Heart left ventricle (tissue), 16 donors: ENCODE results near the gene TM4SF1. TPM values are rescaled to one million over a fixed set of nuclear protein-coding genes. Genes with fewer than 3 reads are reported as not detected.
A peak's percentile ranks its signal among the peaks of the same experiment; 100 is the strongest.

ENCODE experiments used
- ATAC-seq, 4 donors: fragments of 200-7000 bp; cut with Tn5 transposase; one replicate each; pipeline ENCODE4 v1.9.1; 2020 to 2022; ENCODE audit warnings: moderate library complexity in 4 of 4, mild to moderate bottlenecking in 3 of 4, moderate number of reproducible peaks in 1 of 4
- DNase-seq, 5 donors: peaks; one replicate each; pipeline ENCODE4 v3.0.0-alpha.2; 2020
- H3K27ac ChIP-seq, 12 donors: fragments of 200-600 bp; sonication (generic) in 4 of 12; one replicate each; pipeline versions ENCODE4 v1.5.0 to v1.8.0; 2016 to 2022; ENCODE audit warnings: mild to moderate bottlenecking in 2 of 12
- H3K27me3 ChIP-seq, 9 donors: fragments of 200-600 bp; sonication (generic) in 2 of 9; one replicate each; pipeline versions ENCODE4 v1.5.1 to v1.8.0; 2016 to 2022; ENCODE audit warnings: mild to moderate bottlenecking in 3 of 9
- H3K36me3 ChIP-seq, 9 donors: fragments of 200-600 bp; sonication (generic) in 2 of 9; one replicate each; pipeline versions ENCODE4 v1.5.0 to v1.8.0; 2018 to 2022; ENCODE audit warnings: mild to moderate bottlenecking in 2 of 9
- H3K4me1 ChIP-seq, 12 donors: fragments of 200-600 bp; sonication (generic) in 4 of 12; one replicate each; pipeline versions ENCODE4 v1.5.0 to v1.8.0; 2016 to 2022; ENCODE audit warnings: mild to moderate bottlenecking in 3 of 12
- H3K4me3 ChIP-seq, 12 donors: fragments of 200-600 bp; sonication (generic) in 4 of 12; one replicate each; pipeline versions ENCODE4 v1.5.0 to v1.8.0; 2017 to 2022; ENCODE audit warnings: mild to moderate bottlenecking in 9 of 12, moderate library complexity in 4 of 12
- H3K9me3 ChIP-seq, 12 donors: fragments of 200-600 bp; sonication (generic) in 4 of 12; one replicate each; pipeline versions ENCODE4 v1.5.0 to v1.8.0; 2016 to 2022; ENCODE audit warnings: mild to moderate bottlenecking in 1 of 12
- POLR2A ChIP-seq, 2 donors: fragments of 450-650 bp; IDR thresholded peaks; one replicate each; pipeline ENCODE4 v1.6.1; 2017; ENCODE audit warnings: antibody characterized with exemption in 2 of 2, mild to moderate bottlenecking in 2 of 2, moderate library complexity in 2 of 2
- WGBS, 4 donors: extraction: QIAGEN DNeasy Blood & Tissue Kit in 2 of 4; methylation state at CpG; one replicate each; pipeline versions ENCODE4 v1.1.5 to v1.1.7; 2013 to 2018; 5-methylcytosine and 5-hydroxymethylcytosine counted together
- intact Hi-C, 10 donors: fragments of 100-400 bp; cut with DNase I; formaldehyde crosslinking; loops; one replicate each; pipeline versions ENCODE4 v1.11.1 to v1.14.2; 2022
- polyA plus RNA-seq, 2 donors: library from polyadenylated mRNA; stranded (reverse); fragments of 200-250 nt; gene quantifications; one replicate each; pipeline ENCODE4 v1.2.3, GENCODE V29; 2013
- total RNA-seq, 9 donors: library from RNA; depleted of rRNA in 2 of 9; stranded (reverse); fragments of >200 nt in 2 of 9; fragmentation: NEBNext Ultra II Directional in 3 of 9; extraction: Animal tissue kit (Norgen Biotek cat#: 25700) in 3 of 9; gene quantifications; one replicate each; pipeline versions ENCODE4 v1.1.0 to v1.2.4, GENCODE V29; 2016 to 2023
- TF ChIP-seq, protein P1 (sequence below), 12 donors: fragments of 200-600 bp; sonication (generic) in 4 of 12; IDR thresholded peaks; one replicate each; pipeline versions ENCODE4 v1.5.0 to v1.8.0; 2018 to 2022; ENCODE audit warnings: antibody characterized with exemption in 12 of 12, mild to moderate bottlenecking in 5 of 12
- donor health status: ischemic (EF 13 %, LVEDD 7.1; RV severe dilation, severe dysfunction).
- donor health status: healthy with polysubstance abuse.
- donor health status: DM: no; HTN: yes; CAD: no.
- donor health status: DM: no; HTN: no; CAD: no.
- donor health status: ischemic (EF 25% LVEDD 6.9; RV normal size, moderate dysfunction).
- donor health status: ischemic (EF 25% LVEDD 5.7; RV mildly dilated, moderate dysfunction).
- donor health status: healthy.
- donor health status: DM: yes; HTN: yes; CAD: no.
- donor health status: ischemic (EF 35%, LVEDD 5.7; RV mildly dilated, moderate dysfunction).
- donor health status: nonischemic (EF 11% LVEDD 7.7; RV severe dilation, severe dysfunction).
- donor health status: DM: yes; HTN: yes; CAD: no.
- donor health status: PGD.
- donor health status: ischemic (EF 29% LVEDD 5.4; RV normal size, mild dysfunction).
- donor health status: nonischemic (EF 23%, LVEDD 6.1; RV moderate dilation, normal function).

Gene TM4SF1
- total and polyA plus RNA-seq, 11 donors: 61.6 to 224 (median 111) TPM

DNA sequence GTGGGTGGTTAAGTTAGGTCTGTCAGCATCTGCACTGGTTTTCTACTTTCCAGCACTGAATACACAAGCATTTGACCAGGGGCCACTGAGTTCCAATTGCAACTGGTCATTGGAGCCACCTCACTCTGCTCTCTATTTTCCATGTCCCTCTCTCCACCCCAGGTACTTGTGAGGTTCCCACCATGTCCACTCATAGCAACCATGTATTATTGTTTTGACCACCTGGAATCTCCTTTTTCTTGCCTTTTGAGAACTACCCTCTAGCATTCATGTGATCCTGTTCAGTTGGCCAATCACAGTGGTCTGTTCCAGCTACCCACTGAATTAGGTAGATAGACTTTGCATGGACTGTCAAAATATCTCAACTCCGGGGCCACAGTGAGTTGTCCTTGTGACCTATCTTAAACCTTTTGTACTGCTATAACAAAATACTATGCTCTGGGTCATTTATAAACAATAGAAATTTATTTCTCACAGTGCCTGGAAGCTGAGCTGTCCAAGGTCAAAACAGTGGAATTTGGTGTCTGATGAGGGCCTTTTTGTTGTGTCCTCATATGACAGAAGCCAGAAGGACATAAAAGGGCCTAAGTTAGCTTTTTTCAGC is 23.8 kb downstream of the TM4SF1 start:
- 56 to 70% (median 65%) methylated on average over 1 of the region's 1 CpG for WGBS, 4 donors
- intact Hi-C loops: loop anchor here in 7 of 10 donors (2.0 to 5.0 kb wide), 3 partner anchors 39 to 129 kb away; no protein-coding TSS in a partner anchor

DNA sequence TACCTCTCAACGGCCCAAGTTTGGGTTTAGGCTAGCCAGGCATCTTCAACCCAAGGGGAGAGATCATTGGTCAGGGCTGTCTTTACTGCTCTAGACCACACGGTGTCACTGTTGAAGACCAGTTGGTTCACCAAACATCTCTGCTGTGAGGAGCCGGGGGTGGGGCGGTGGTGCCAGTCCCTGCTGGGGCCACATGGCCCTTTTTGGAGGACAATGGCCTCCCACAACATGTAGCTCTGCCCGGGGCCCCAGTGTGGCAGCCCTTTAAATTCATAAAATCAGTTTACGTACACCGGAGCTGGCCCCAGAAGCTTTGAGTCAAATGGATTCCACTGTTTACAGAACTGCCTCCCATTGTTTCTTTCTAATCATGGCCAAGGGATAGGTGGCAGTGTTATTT is 24.9 kb downstream of the TM4SF1 start:
- no peak overlapping the region for H3K4me3 ChIP-seq
- H3K27me3 ChIP-seq: no peaks in the 10 kb centered on the region
- H3K9me3 ChIP-seq: no peaks in the 10 kb centered on the region
- H3K36me3 ChIP-seq: no peaks in the 10 kb centered on the region
- peak; percentile 45 to 75 (median 53) for DNase-seq
- peak in 3 of 4 donors; percentile 83 to 87 (median 86) for ATAC-seq
- 33 to 53% (median 38%) methylated on average over 4 to 7 of the region's 7 CpGs for WGBS, 4 donors
- peaks cover 0 to 12% (median 1%) of the 10 kb centered on the region in 12 donors for H3K4me1 ChIP-seq
- H3K27ac ChIP-seq: peak overlapping the region in 6 of 12 donors; percentile 3 to 24 (median 14)
- no peak for TF ChIP-seq POLR2A (IDR thresholded peaks at IDR 0.05)
- TF ChIP-seq, protein P1, sequence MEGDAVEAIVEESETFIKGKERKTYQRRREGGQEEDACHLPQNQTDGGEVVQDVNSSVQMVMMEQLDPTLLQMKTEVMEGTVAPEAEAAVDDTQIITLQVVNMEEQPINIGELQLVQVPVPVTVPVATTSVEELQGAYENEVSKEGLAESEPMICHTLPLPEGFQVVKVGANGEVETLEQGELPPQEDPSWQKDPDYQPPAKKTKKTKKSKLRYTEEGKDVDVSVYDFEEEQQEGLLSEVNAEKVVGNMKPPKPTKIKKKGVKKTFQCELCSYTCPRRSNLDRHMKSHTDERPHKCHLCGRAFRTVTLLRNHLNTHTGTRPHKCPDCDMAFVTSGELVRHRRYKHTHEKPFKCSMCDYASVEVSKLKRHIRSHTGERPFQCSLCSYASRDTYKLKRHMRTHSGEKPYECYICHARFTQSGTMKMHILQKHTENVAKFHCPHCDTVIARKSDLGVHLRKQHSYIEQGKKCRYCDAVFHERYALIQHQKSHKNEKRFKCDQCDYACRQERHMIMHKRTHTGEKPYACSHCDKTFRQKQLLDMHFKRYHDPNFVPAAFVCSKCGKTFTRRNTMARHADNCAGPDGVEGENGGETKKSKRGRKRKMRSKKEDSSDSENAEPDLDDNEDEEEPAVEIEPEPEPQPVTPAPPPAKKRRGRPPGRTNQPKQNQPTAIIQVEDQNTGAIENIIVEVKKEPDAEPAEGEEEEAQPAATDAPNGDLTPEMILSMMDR (IDR thresholded peaks at IDR 0.05): peak; percentile 54 to 76 (median 66)
- intact Hi-C loops: loop anchor here in 9 of 10 donors (1.0 to 5.0 kb wide), 4 partner anchors 40 to 130 kb away; no protein-coding TSS in a partner anchor

More for the DNA sequence above, 23.8 kb downstream of the TM4SF1 start:
- H3K27ac ChIP-seq: peak overlapping the region in 5 of 12 donors; percentile 1 to 42 (median 8)
- no peaks in the 10 kb centered on the region for H3K9me3 ChIP-seq
- TF ChIP-seq, protein P1 (IDR thresholded peaks at IDR 0.05): no peak
- no peak for TF ChIP-seq POLR2A (IDR thresholded peaks at IDR 0.05)
- DNase-seq (no peak), ATAC-seq (no peak)
- no peaks in the 10 kb centered on the region for H3K36me3 ChIP-seq
- no peak overlapping the region for H3K4me3 ChIP-seq
- peaks cover 0 to 12% (median 1%) of the 10 kb centered on the region in 12 donors for H3K4me1 ChIP-seq
- H3K27me3 ChIP-seq: no peaks in the 10 kb centered on the region

DNA sequence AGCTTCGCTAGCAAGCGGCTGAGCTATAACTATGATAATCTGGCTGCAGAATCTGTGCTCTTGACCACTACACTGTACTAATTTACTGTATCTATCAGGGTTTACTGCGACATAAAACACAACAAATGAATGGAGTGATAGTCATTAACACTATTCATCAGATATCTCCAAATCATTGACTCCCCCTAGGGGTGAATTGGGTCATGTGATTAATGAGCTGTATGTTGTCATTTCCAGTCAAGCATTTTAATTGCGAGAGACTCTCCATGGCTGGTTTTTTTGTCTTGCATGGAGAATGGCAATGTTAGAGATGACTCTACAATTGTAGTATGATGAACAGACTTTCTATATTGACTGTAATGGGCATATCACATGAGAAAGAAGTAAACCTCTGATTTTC is 33.5 kb downstream of the TM4SF1 start:
- ATAC-seq (no peak), DNase-seq (no peak)
- intact Hi-C loops: loop anchor here in 4 of 10 donors (5.0 kb wide), 1 partner anchor 33 kb away; the partner anchor contains the start of gene TM4SF1 (in 4 of the 4)
- no peaks in the 10 kb centered on the region for H3K9me3 ChIP-seq
- WGBS, 4 donors: 87 to 95% (median 92%) methylated on average over 4 of the region's 4 CpGs
- H3K4me3 ChIP-seq: no peak overlapping the region
- TF ChIP-seq, protein P1 (IDR thresholded peaks at IDR 0.05): peak in 1 of 12 donors; percentile 17
- no peak for TF ChIP-seq POLR2A (IDR thresholded peaks at IDR 0.05)
- no peak overlapping the region for H3K27ac ChIP-seq
- H3K4me1 ChIP-seq: peaks cover 4 to 32% (median 20%) of the 10 kb centered on the region in 12 donors
- H3K27me3 ChIP-seq: no peaks in the 10 kb centered on the region
- H3K36me3 ChIP-seq: no peaks in the 10 kb centered on the region
